H9 (cell line): ENCODE measurements around the gene ZFAND3. TPM values are rescaled to one million over a fixed set of nuclear protein-coding genes. Genes with fewer than 3 reads are reported as not detected.

Experiments used
- DNase-seq: peaks from one replicate; pipeline ENCODE4 v3.0.0-alpha.2; 2017
- H2AFZ ChIP-seq: one replicate; pipeline ENCODE4 v1.6.1; 2013; ENCODE audit warnings: mild to moderate bottlenecking, low read length, control low read depth, moderate library complexity
- H2AK5ac ChIP-seq: 2 replicates; pipeline ENCODE4 v1.6.1; 2013; ENCODE audit warnings: low read length, control low read depth, mixed read lengths; ENCODE audit not compliant: insufficient read length
- H2BK120ac ChIP-seq: one replicate; pipeline ENCODE4 v1.6.1; 2013; ENCODE audit warnings: low read depth, mild to moderate bottlenecking, low read length, control low read depth, inconsistent platforms; ENCODE audit not compliant: poor library complexity, severe bottlenecking
- H2BK12ac ChIP-seq: 2 replicates; pipeline ENCODE4 v1.6.1; 2013; ENCODE audit warnings: low read length, control low read depth, mixed read lengths, low read depth; ENCODE audit not compliant: insufficient read length
- H2BK15ac ChIP-seq: 2 replicates; pipeline ENCODE4 v1.6.1; 2013; ENCODE audit warnings: low read depth, low read length, control low read depth
- H2BK20ac ChIP-seq: one replicate; pipeline ENCODE4 v1.6.1; 2013; ENCODE audit warnings: low read depth, mild to moderate bottlenecking, low read length, control low read depth, inconsistent platforms; ENCODE audit not compliant: poor library complexity, severe bottlenecking
- H2BK5ac ChIP-seq: 2 replicates; pipeline ENCODE4 v1.6.1; 2013; ENCODE audit warnings: low read length, control low read depth, mixed read lengths; ENCODE audit not compliant: insufficient read length
- H3K14ac ChIP-seq: 2 replicates; pipeline ENCODE4 v1.6.1; 2013; ENCODE audit warnings: low read length, control low read depth; ENCODE audit not compliant: insufficient read depth
- H3K18ac ChIP-seq: 2 replicates; pipeline ENCODE4 v1.6.1; 2013; ENCODE audit warnings: low read depth, mild to moderate bottlenecking, mixed read lengths, low read length, control low read depth; ENCODE audit not compliant: insufficient read length
- H3K23ac ChIP-seq: 2 replicates; pipeline ENCODE4 v1.6.1; 2013; ENCODE audit warnings: low read length, control low read depth, mixed read lengths, low read depth; ENCODE audit not compliant: insufficient read length
- H3K23me2 ChIP-seq: 2 replicates; pipeline ENCODE4 v1.6.1; 2013; ENCODE audit warnings: low read depth, mild to moderate bottlenecking, mixed read lengths, low read length, control low read depth; ENCODE audit not compliant: insufficient read length, poor library complexity, severe bottlenecking
- H3K27ac ChIP-seq: 2 replicates; pipeline ENCODE4 v1.5.1; 2013; ENCODE audit warnings: low read length, control low read depth, mixed read lengths, low read depth; ENCODE audit not compliant: insufficient read length
- H3K27me3 ChIP-seq: 2 replicates; pipeline ENCODE4 v1.6.1; 2013; ENCODE audit warnings: low read length, control low read depth, inconsistent platforms; ENCODE audit not compliant: insufficient read depth
- H3K4ac ChIP-seq: 2 replicates; pipeline ENCODE4 v1.6.1; 2013; ENCODE audit warnings: low read depth, mild to moderate bottlenecking, control low read depth, inconsistent platforms, low read length, moderate library complexity
- H3K4me1 ChIP-seq: 2 replicates; pipeline ENCODE4 v1.6.1; 2013; ENCODE audit warnings: low read length, control low read depth, inconsistent platforms; ENCODE audit not compliant: insufficient read depth
- H3K4me2 ChIP-seq: 2 replicates; pipeline ENCODE4 v1.6.1; 2013; ENCODE audit warnings: low read length, control low read depth, mixed read lengths; ENCODE audit not compliant: insufficient read length, insufficient read depth
- H3K56ac ChIP-seq: 2 replicates; pipeline ENCODE4 v1.6.1; 2013; ENCODE audit warnings: low read depth, mild to moderate bottlenecking, mixed read lengths, low read length, control low read depth; ENCODE audit not compliant: insufficient read length
- H3K79me1 ChIP-seq: 2 replicates; pipeline ENCODE4 v1.6.1; 2013; ENCODE audit warnings: low read depth, mild to moderate bottlenecking, moderate library complexity, low read length, control low read depth, inconsistent platforms; ENCODE audit not compliant: insufficient read depth, poor library complexity, severe bottlenecking
- H3K79me2 ChIP-seq: 2 replicates; pipeline ENCODE4 v1.6.1; 2013; ENCODE audit warnings: low read length, control low read depth, inconsistent platforms; ENCODE audit not compliant: insufficient read depth
- H3K9ac ChIP-seq: 2 replicates; pipeline ENCODE4 v1.6.1; 2013; ENCODE audit warnings: low read length, control low read depth, mixed read lengths; ENCODE audit not compliant: insufficient read length; ENCODE audit errors: extremely low read depth
- H3K9me3 ChIP-seq: one replicate; pipeline ENCODE4 v1.6.1; 2013; ENCODE audit warnings: low read depth, low read length, inconsistent platforms; ENCODE audit not compliant: control insufficient read depth
- H3T11ph ChIP-seq: one replicate; pipeline ENCODE4 v1.6.1; 2013; ENCODE audit warnings: mild to moderate bottlenecking, low read length, control low read depth, inconsistent platforms
- H4K20me1 ChIP-seq: one replicate; pipeline ENCODE4 v1.6.1; 2013; ENCODE audit not compliant: control insufficient read depth, insufficient read length, insufficient read depth
- H4K5ac ChIP-seq: 2 replicates; pipeline ENCODE4 v1.6.1; 2013; ENCODE audit warnings: low read depth, mild to moderate bottlenecking, mixed read lengths, low read length, control low read depth; ENCODE audit not compliant: insufficient read length
- H4K8ac ChIP-seq: replicated peaks from 2 replicates; pipeline ENCODE4 v1.6.1; 2013; ENCODE audit warnings: low read length, control low read depth, mixed read lengths, low read depth; ENCODE audit not compliant: insufficient read length
- H4K91ac ChIP-seq: 2 replicates; pipeline ENCODE4 v1.6.1; 2013; ENCODE audit warnings: low read depth, mild to moderate bottlenecking, moderate library complexity, mixed read lengths, low read length, control low read depth; ENCODE audit not compliant: insufficient read length
- H3K27ac Mint-ChIP-seq, 3 experiments: 2 replicates in 2 of 3; 3 replicates in 1 of 3; pipeline ENCODE4 v1.8.0; 2020 to 2021; ENCODE audit warnings: mixed read lengths in 3 of 3, mild to moderate bottlenecking in 1 of 3, moderate library complexity in 1 of 3
- H3K27me3 Mint-ChIP-seq: 2 replicates; pipeline ENCODE4 v1.8.0; 2021; ENCODE audit warnings: low read depth, mild to moderate bottlenecking, moderate library complexity, mixed read lengths
- H3K36me3 Mint-ChIP-seq, 3 experiments: 2 replicates in 2 of 3; 3 replicates in 1 of 3; pipeline ENCODE4 v1.8.0; 2020 to 2021; ENCODE audit warnings: low read depth in 3 of 3, mixed read lengths in 3 of 3; ENCODE audit not compliant: insufficient read depth in 1 of 3
- H3K4me1 Mint-ChIP-seq, 2 experiments: 2 replicates each; pipeline ENCODE4 v1.8.0; 2020; ENCODE audit warnings: mixed read lengths in 2 of 2
- H3K4me3 Mint-ChIP-seq, 2 experiments: 2 replicates in 1 of 2; 3 replicates in 1 of 2; pipeline ENCODE4 v1.8.0; 2020 to 2021; ENCODE audit warnings: mild to moderate bottlenecking in 2 of 2, mixed read lengths in 2 of 2, moderate library complexity in 1 of 2
- H3K9me3 Mint-ChIP-seq, 2 experiments: 2 replicates in 1 of 2; 3 replicates in 1 of 2; pipeline ENCODE4 v1.8.0; 2020; ENCODE audit warnings: mild to moderate bottlenecking in 2 of 2, mixed read lengths in 2 of 2, moderate library complexity in 1 of 2
- WGBS: extraction: QIAGEN DNeasy Blood & Tissue Kit; methylation state at CpG from one replicate; pipeline ENCODE4 v1.1.7; 2013; ENCODE audit warnings: missing lambda C conversion rate, low lambda C conversion rate, mixed read lengths; ENCODE audit not compliant: insufficient read length; ENCODE audit errors: extremely low coverage; 5-methylcytosine and 5-hydroxymethylcytosine counted together
- total RNA-seq: library from RNA; stranded (reverse); gene quantifications from 2 replicates; pipeline ENCODE4 v1.2.1, GENCODE V29; 2021
- TF ChIP-seq, protein P1 (sequence below): fragments of 200-600 bp; sonication (generic); conservative IDR thresholded peaks from 3 replicates; pipeline ENCODE4 v1.8.0; 2021; ENCODE audit warnings: antibody characterized with exemption, mild to moderate bottlenecking

The ZFAND3 gene
- total RNA-seq, 1 experiment from 2014 or later, result 57.7 TPM

DNA sequence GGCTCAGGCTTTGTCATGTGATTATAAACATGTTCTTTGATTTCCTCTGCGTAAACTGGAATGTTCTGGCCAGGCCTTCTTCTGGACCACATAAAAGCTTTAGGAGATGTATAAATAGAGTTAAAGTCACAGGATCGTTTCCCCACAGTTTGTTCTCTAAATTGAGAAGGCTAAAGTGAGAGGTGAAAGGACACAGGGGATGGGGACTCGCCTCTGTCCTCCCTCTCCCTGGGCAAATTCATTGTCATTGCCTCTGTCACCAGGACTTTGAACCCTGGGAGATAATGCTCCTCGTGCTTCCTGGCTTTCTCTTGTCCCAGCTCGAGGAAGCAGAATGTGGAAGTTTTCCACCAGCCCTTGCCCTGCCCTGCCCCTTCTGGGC lies 20.3 kb upstream of the ZFAND3 start:
- Histone ChIP-seq H4K91ac (no peak overlapping the region), H3K14ac (no peak overlapping the region)
- peaks cover 19% of the 10 kb centered on the region for H3K27me3 Mint-ChIP-seq

More for the DNA sequence above, 20.3 kb upstream of the ZFAND3 start:
- Histone ChIP-seq H2BK120ac (no peak overlapping the region), H3K9me3 (no peaks in the 10 kb centered on the region), H2BK5ac (no peak overlapping the region), H2AFZ (no peak overlapping the region), H3K4ac (no peak overlapping the region), H4K5ac (no peak overlapping the region), H3K4me2 (no peak overlapping the region), H4K8ac (no peak overlapping the region), H3K18ac (no peak overlapping the region), H2BK12ac (no peak overlapping the region), H3K27ac (no peak overlapping the region), H2BK20ac (no peak overlapping the region), H3K79me2 (no peaks in the 10 kb centered on the region), H3K79me1 (no peaks in the 10 kb centered on the region), H4K20me1 (no peaks in the 10 kb centered on the region), H2BK15ac (no peak overlapping the region), H3T11ph (no peak overlapping the region), H3K4me1 (no peaks in the 10 kb centered on the region), H3K27me3 (peaks cover 2% of the 10 kb centered on the region; the same call in 1 of the 2 replicates), H2AK5ac (no peak overlapping the region), H3K23ac (no peak overlapping the region), H3K56ac (no peak overlapping the region), H3K9ac (no peak overlapping the region), H3K23me2 (no peaks in the 10 kb centered on the region)
- peaks cover 6 to 10% of the 10 kb centered on the region in 2 experiments for H3K4me1 Mint-ChIP-seq
- no peaks in the 10 kb centered on the region; a peak in 1 of 5 replicates for H3K9me3 Mint-ChIP-seq
- no peak overlapping the region for H3K27ac Mint-ChIP-seq
- TF ChIP-seq, protein P1, sequence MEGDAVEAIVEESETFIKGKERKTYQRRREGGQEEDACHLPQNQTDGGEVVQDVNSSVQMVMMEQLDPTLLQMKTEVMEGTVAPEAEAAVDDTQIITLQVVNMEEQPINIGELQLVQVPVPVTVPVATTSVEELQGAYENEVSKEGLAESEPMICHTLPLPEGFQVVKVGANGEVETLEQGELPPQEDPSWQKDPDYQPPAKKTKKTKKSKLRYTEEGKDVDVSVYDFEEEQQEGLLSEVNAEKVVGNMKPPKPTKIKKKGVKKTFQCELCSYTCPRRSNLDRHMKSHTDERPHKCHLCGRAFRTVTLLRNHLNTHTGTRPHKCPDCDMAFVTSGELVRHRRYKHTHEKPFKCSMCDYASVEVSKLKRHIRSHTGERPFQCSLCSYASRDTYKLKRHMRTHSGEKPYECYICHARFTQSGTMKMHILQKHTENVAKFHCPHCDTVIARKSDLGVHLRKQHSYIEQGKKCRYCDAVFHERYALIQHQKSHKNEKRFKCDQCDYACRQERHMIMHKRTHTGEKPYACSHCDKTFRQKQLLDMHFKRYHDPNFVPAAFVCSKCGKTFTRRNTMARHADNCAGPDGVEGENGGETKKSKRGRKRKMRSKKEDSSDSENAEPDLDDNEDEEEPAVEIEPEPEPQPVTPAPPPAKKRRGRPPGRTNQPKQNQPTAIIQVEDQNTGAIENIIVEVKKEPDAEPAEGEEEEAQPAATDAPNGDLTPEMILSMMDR, result no peak
- WGBS, result no CpG with 5 or more reads among the region's 5 CpGs
- no peak for DNase-seq
- no peaks in the 10 kb centered on the region for H3K36me3 Mint-ChIP-seq
- no peak overlapping the region for H3K4me3 Mint-ChIP-seq
